ENCODE results near the gene SDR42E2. TPM values are rescaled to one million over a fixed set of nuclear protein-coding genes. Genes with fewer than 3 reads are reported as not detected.
A peak's percentile ranks its signal among the peaks of the same experiment; 100 is the strongest.
"Not testable (repeated sequence)": the region's sequence is repeated elsewhere in the genome, so short reads cannot be mapped to it uniquely, and the experiment has no call there.

SDR42E2 gene
- total and polyA plus RNA-seq, 2 donors = 0.05 to 0.14 TPM

DNA sequence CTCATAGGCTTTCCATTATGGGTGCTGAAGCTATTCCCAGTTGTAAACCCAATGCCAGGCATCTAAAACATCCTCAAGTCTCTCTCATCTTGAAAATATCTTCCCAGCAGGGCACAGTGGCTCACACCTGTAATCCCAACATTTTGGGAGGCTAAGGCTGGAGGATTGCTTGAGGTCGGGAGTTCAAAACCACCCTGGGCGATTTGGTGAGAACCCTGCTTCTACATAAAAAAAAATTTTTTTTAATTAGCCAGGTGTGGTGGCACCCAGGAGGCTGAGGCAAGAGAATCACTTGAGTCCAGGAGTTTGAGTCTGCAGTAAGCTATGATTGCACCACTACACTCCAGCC, 30.7 kb downstream of the SDR42E2 start:
- no peak for DNase-seq (ENCODE audit: low read depth in 6 of 9, low spot score in 9 of 9)
- H3K9me3 ChIP-seq (ENCODE audit: control insufficient read depth in 2 of 2, insufficient read depth in 1 of 2, low read length in 1 of 2) = peaks cover 0 to 4% of the 10 kb centered on the region in 2 donors
- no peaks in the 10 kb centered on the region for H3K36me3 ChIP-seq (ENCODE audit: control insufficient read depth in 2 of 2, insufficient read depth in 2 of 2, low read length in 1 of 2)
- WGBS = 92% methylated on average over 2 of the region's 2 CpGs
- peaks cover 24 to 57% of the 10 kb centered on the region in 2 donors for H3K4me1 ChIP-seq (ENCODE audit: control insufficient read depth in 2 of 2, insufficient read depth in 2 of 2, low read length in 2 of 2)
- peak overlapping the region; percentile 69 to 95 for H3K27ac ChIP-seq (ENCODE audit: low read depth in 1 of 2, low read length in 1 of 2)
- no peak overlapping the region for H3K4me3 ChIP-seq (ENCODE audit: low read length in 2 of 2)
- H3K27me3 ChIP-seq (ENCODE audit: control insufficient read depth in 2 of 2, insufficient read depth in 1 of 2, low read length in 1 of 2) = no peaks in the 10 kb centered on the region

DNA sequence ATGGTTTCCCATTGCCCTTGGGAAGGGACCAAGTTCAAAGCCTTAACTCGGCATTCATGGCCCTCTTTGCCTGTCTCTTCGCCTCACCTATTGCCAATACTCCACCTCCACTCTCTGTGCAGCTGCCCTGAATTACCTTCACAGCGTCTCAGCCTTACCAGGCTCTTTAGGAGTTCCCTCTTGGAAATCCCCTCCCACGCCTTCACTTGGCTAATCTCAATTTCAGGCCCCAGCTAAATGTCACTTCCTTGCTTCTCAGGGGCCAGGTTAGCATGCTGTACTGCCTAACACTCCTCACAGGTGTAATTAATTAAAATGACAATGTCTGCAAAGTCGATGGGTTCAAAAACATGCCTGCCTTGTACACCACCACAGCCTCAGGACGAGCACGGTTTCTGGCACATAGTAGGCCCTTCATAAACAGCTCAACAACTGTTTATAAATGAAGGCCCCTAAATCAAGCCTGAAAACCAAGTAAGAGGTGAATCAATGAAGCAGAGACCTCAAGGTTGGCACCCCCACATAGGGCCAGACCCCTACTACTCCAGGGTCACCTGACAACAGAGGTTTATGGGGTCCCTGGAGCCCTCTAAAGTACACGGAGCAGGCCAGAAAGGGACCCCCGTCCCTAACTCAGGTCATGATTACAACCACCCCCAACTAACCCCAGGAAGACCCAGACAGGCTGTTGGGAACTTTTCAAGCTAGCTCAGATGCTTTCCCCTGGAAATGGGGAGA, 32.6 kb downstream of the SDR42E2 start:
- peak in 1 of 9 donors; percentile 31 for DNase-seq (ENCODE audit: low read depth in 6 of 9, low spot score in 9 of 9)
- Histone ChIP-seq H3K4me3 (ENCODE audit: low read length in 2 of 2) (no peak overlapping the region), H3K27me3 (ENCODE audit: control insufficient read depth in 2 of 2, insufficient read depth in 1 of 2, low read length in 1 of 2) (no peaks in the 10 kb centered on the region), H3K36me3 (ENCODE audit: control insufficient read depth in 2 of 2, insufficient read depth in 2 of 2, low read length in 1 of 2) (no peaks in the 10 kb centered on the region), H3K4me1 (ENCODE audit: control insufficient read depth in 2 of 2, insufficient read depth in 2 of 2, low read length in 2 of 2) (peaks cover 14 to 40% of the 10 kb centered on the region in 2 donors), H3K27ac (ENCODE audit: low read depth in 1 of 2, low read length in 1 of 2) (peak overlapping the region; percentile 47 to 73), H3K9me3 (ENCODE audit: control insufficient read depth in 2 of 2, insufficient read depth in 1 of 2, low read length in 1 of 2) (peaks cover 0 to 4% of the 10 kb centered on the region in 2 donors)
- 86% methylated on average over 9 of the region's 9 CpGs for WGBS

DNA sequence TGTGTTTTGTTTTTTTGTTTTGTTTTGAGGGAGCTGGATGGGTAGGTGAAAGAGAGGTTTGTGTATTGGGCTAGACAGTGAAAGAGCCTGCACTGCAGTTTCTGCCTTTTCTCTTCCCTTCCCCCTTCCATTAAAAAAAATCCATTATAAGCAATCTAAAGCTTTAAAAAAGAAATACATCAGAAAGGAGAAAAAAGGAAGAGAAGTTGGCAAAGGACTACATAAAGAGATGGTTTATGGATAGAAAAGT, 33.1 kb downstream of the SDR42E2 start:
- Histone ChIP-seq H3K36me3 (ENCODE audit: control insufficient read depth in 2 of 2, insufficient read depth in 2 of 2, low read length in 1 of 2) (no peaks in the 10 kb centered on the region), H3K4me3 (ENCODE audit: low read length in 2 of 2) (peak overlapping the region; percentile 60 to 71), H3K4me1 (ENCODE audit: control insufficient read depth in 2 of 2, insufficient read depth in 2 of 2, low read length in 2 of 2) (peaks cover 14 to 38% of the 10 kb centered on the region in 2 donors), H3K27ac (ENCODE audit: low read depth in 1 of 2, low read length in 1 of 2) (peak overlapping the region; percentile 73), H3K9me3 (ENCODE audit: control insufficient read depth in 2 of 2, insufficient read depth in 1 of 2, low read length in 1 of 2) (peaks cover 0 to 4% of the 10 kb centered on the region in 2 donors), H3K27me3 (ENCODE audit: control insufficient read depth in 2 of 2, insufficient read depth in 1 of 2, low read length in 1 of 2) (no peaks in the 10 kb centered on the region)
- no peak for DNase-seq (ENCODE audit: low read depth in 6 of 9, low spot score in 9 of 9)

DNA sequence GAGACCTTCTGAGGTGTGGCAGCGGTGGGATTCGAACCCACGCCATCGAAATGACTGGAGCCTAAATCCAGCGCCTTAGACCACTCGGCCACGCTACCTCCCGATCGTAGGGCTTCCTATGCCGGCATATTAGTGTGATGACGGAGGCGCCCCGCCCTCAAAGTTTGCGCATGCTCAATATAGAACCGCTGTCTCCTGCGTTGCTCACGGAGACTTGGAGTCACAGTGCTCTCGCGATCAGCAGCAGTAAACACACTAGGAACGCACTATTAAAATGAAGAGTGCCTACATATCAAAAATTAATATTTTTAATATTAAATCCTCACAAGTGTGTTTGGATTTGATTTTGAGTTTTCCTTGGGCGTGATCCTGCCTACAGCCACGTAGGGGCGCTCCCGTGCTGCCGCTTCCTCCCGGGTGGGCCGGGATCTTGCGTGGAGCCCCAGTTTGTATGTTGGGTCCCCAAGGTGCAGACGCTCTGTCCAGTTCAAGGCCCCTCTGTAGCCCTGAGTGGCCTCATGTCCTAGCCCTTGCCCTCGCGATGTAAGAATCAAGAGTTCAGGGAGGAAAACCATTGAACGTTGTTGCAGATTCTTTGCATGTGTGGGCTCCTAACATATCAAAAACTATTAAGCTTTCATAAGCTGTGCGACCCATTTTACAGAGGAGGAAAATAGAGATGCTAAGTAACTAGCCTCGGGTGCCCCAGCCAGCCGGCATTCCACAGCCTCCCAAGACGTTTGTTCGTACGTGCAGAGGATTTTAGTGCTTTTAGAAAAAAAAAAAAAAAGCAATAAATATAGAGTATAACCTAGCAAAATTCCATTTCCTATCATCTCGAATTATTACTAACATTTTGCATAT, 33.6 kb downstream of the SDR42E2 start:
- Histone ChIP-seq H3K4me3 (ENCODE audit: low read length in 2 of 2) (peak overlapping the region; percentile 60 to 71), H3K4me1 (ENCODE audit: control insufficient read depth in 2 of 2, insufficient read depth in 2 of 2, low read length in 2 of 2) (peaks cover 14 to 37% of the 10 kb centered on the region in 2 donors), H3K36me3 (ENCODE audit: control insufficient read depth in 2 of 2, insufficient read depth in 2 of 2, low read length in 1 of 2) (no peaks in the 10 kb centered on the region), H3K9me3 (ENCODE audit: control insufficient read depth in 2 of 2, insufficient read depth in 1 of 2, low read length in 1 of 2) (peaks cover 0 to 3% of the 10 kb centered on the region in 2 donors), H3K27ac (ENCODE audit: low read depth in 1 of 2, low read length in 1 of 2) (peak overlapping the region; percentile 73), H3K27me3 (ENCODE audit: control insufficient read depth in 2 of 2, insufficient read depth in 1 of 2, low read length in 1 of 2) (no peaks in the 10 kb centered on the region)
- peak; percentile 79 to 97 (median 93) for DNase-seq (ENCODE audit: low read depth in 6 of 9, low spot score in 9 of 9)
- 4% methylated on average over 39 of the region's 39 CpGs for WGBS

DNA sequence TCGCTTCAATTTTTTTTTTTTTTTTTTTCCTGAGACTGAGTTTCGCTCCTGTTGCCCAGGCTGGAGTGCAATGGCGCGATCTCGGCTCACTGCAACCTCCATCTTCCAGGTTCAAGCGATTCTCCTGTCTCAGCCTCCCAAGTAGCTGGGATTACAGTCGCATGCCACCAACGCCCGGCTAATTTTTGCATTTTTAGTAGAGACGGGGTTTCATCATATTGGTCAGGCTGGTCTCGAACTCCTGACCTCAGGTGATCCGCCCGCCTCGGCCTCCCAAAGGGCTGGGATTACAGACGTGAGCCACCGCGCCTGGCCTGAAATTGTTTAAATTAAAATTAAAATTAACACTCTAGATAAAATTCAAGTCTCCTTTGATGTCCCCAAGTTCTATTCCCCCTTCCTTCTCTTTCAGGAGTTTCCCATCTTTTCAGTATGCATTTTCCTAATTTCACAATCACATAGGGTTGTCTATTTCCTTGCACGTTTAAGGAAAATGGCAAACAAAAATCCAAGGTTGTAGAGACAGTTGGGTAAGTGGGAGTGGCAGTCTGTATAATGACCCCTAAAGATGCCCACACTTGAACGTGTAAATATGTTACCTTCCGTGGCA, 34.4 kb downstream of the SDR42E2 start:
- WGBS = 49% methylated on average over 20 of the region's 20 CpGs
- not testable (repeated sequence) for H3K27ac ChIP-seq (ENCODE audit: low read depth in 1 of 2, low read length in 1 of 2); H3K36me3 ChIP-seq (ENCODE audit: control insufficient read depth in 2 of 2, insufficient read depth in 2 of 2, low read length in 1 of 2); H3K27me3 ChIP-seq (ENCODE audit: control insufficient read depth in 2 of 2, insufficient read depth in 1 of 2, low read length in 1 of 2); DNase-seq (ENCODE audit: low read depth in 6 of 9, low spot score in 9 of 9); H3K9me3 ChIP-seq (ENCODE audit: control insufficient read depth in 2 of 2, insufficient read depth in 1 of 2, low read length in 1 of 2)
- Histone ChIP-seq H3K4me3 (ENCODE audit: low read length in 2 of 2) (peak overlapping the region in 1 of 2 donors; percentile 71), H3K4me1 (ENCODE audit: control insufficient read depth in 2 of 2, insufficient read depth in 2 of 2, low read length in 2 of 2) (peaks cover 14 to 31% of the 10 kb centered on the region in 2 donors)

DNA sequence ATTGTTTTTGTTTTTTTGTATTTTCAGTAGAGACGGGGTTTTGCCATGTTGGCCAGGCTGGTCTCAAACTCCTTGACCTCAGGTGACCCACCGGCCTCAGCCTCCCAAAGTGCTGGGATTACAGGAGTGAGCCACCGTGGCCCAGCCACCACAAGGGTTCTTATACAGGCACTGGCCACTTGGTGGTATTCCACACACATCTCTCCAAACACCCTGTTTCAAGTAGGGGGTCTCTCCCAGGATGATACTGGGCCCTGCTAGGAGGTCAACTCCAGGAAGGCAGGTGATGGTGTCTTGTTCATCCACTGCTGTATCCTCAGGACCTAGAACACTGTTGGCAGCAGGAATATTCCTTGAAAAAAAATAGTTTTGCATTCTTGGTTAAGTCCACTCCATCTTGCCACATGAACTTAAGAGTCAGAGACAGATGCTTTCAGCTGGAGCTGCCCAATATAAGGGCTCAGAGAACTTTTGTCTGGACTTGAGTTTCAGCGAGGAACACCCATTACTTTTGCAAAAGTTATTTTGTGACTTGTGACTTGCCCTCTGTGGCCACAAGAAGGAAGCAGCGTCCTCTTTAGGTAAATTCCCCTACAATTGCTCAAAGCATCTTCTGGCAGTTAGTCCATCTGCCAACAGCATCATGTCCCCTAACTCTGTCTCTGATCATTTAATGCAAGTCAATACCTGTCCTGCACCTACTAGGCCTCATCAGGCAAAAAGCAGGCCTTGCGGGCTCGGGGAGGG, 36.4 kb downstream of the SDR42E2 start:
- no peak for DNase-seq (ENCODE audit: low read depth in 6 of 9, low spot score in 9 of 9)
- Histone ChIP-seq H3K27ac (ENCODE audit: low read depth in 1 of 2, low read length in 1 of 2) (no peak overlapping the region), H3K4me1 (ENCODE audit: control insufficient read depth in 2 of 2, insufficient read depth in 2 of 2, low read length in 2 of 2) (peaks cover 5 to 16% of the 10 kb centered on the region in 2 donors), H3K9me3 (ENCODE audit: control insufficient read depth in 2 of 2, insufficient read depth in 1 of 2, low read length in 1 of 2) (no peaks in the 10 kb centered on the region), H3K27me3 (ENCODE audit: control insufficient read depth in 2 of 2, insufficient read depth in 1 of 2, low read length in 1 of 2) (no peaks in the 10 kb centered on the region), H3K4me3 (ENCODE audit: low read length in 2 of 2) (no peak overlapping the region), H3K36me3 (ENCODE audit: control insufficient read depth in 2 of 2, insufficient read depth in 2 of 2, low read length in 1 of 2) (no peaks in the 10 kb centered on the region)
- WGBS = 90% methylated on average over 7 of the region's 7 CpGs

DNA sequence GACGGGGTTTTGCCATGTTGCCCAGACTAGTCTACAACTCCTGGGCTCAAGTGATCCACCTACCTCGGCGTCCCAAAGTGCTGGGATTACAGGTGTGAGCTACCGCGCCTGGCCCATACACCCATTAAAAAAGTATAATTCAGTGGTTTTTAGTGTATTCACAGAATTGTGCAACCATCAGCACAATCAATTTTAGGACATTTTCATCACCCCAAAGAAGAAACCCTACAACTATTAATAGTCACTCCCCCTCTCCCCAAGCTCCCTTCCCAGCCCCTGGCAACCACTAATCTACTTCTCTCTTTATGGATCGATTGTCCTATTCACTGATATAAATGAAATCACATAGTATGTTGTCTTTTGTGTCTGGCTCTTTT, 39.9 kb downstream of the SDR42E2 start:
- no peaks in the 10 kb centered on the region for H3K36me3 ChIP-seq (ENCODE audit: control insufficient read depth in 2 of 2, insufficient read depth in 2 of 2, low read length in 1 of 2)
- H3K9me3 ChIP-seq (ENCODE audit: control insufficient read depth in 2 of 2, insufficient read depth in 1 of 2, low read length in 1 of 2) = no peaks in the 10 kb centered on the region
- H3K27me3 ChIP-seq (ENCODE audit: control insufficient read depth in 2 of 2, insufficient read depth in 1 of 2, low read length in 1 of 2) = no peaks in the 10 kb centered on the region
- no peak overlapping the region for H3K4me3 ChIP-seq (ENCODE audit: low read length in 2 of 2)
- no peak overlapping the region for H3K27ac ChIP-seq (ENCODE audit: low read depth in 1 of 2, low read length in 1 of 2)
- H3K4me1 ChIP-seq (ENCODE audit: control insufficient read depth in 2 of 2, insufficient read depth in 2 of 2, low read length in 2 of 2) = peaks cover 4 to 8% of the 10 kb centered on the region in 2 donors
- DNase-seq (ENCODE audit: low read depth in 6 of 9, low spot score in 9 of 9) = no peak
- 99% methylated on average over 6 of the region's 6 CpGs for WGBS

DNA sequence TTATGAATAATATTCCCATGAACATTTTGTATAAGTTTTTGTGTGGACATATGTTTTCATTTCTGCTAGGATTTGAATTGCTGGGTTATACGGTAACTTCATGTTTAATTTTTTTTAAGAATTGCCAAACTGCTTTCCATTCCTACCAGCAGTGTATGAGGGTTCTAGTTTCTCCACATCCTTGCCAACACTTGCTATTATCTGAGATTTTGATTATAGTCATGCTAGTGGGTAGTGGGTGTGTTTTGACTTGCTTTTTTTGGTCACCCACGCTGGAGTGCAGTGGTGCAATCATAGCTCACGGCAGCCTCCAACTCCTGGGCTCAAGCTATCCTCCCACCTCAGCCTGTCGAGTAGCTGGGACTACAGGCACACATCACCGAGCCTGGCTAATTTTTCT, 40.8 kb downstream of the SDR42E2 start:
- Histone ChIP-seq H3K4me1 (ENCODE audit: control insufficient read depth in 2 of 2, insufficient read depth in 2 of 2, low read length in 2 of 2) (peaks cover 8 to 16% of the 10 kb centered on the region in 2 donors), H3K4me3 (ENCODE audit: low read length in 2 of 2) (no peak overlapping the region), H3K36me3 (ENCODE audit: control insufficient read depth in 2 of 2, insufficient read depth in 2 of 2, low read length in 1 of 2) (no peaks in the 10 kb centered on the region), H3K9me3 (ENCODE audit: control insufficient read depth in 2 of 2, insufficient read depth in 1 of 2, low read length in 1 of 2) (no peaks in the 10 kb centered on the region), H3K27ac (ENCODE audit: low read depth in 1 of 2, low read length in 1 of 2) (no peak overlapping the region), H3K27me3 (ENCODE audit: control insufficient read depth in 2 of 2, insufficient read depth in 1 of 2, low read length in 1 of 2) (no peaks in the 10 kb centered on the region)
- 97% methylated on average over 5 of the region's 5 CpGs for WGBS
- no peak for DNase-seq (ENCODE audit: low read depth in 6 of 9, low spot score in 9 of 9)

All from thymus (tissue), 11 donors.